Liver (tissue), 9 donors: ENCODE measurements around the gene OPHN1. TPM values are rescaled to one million over a fixed set of nuclear protein-coding genes. Genes with fewer than 3 reads are reported as not detected.

ENCODE experiments used
- DNase-seq: peaks from one replicate; pipeline ENCODE4 v3.0.0-alpha.2; 2017; ENCODE audit warnings: low spot score
- H3K27ac ChIP-seq, 2 donors: one replicate each; pipeline ENCODE4 v1.7.0; 2013; ENCODE audit warnings: inconsistent platforms in 2 of 2, low read length in 2 of 2, control low read depth in 1 of 2, low read depth in 1 of 2, mild to moderate bottlenecking in 1 of 2
- H3K27me3 ChIP-seq, 4 donors: one replicate each; pipeline versions ENCODE4 v1.6.1 to v1.7.0; 2013; ENCODE audit warnings: low read length in 3 of 4, inconsistent platforms in 1 of 4, mild to moderate bottlenecking in 1 of 4, moderate library complexity in 1 of 4; ENCODE audit not compliant: control insufficient read depth in 4 of 4, insufficient read depth in 4 of 4
- H3K36me3 ChIP-seq, 4 donors: one replicate each; pipeline versions ENCODE4 v1.6.1 to v1.7.0; 2013; ENCODE audit warnings: low read length in 3 of 4, mild to moderate bottlenecking in 3 of 4, low read depth in 1 of 4, moderate library complexity in 1 of 4; ENCODE audit not compliant: control insufficient read depth in 4 of 4, insufficient read depth in 3 of 4
- H3K4me1 ChIP-seq, 4 donors: one replicate each; pipeline versions ENCODE4 v1.6.1 to v1.7.0; 2013; ENCODE audit warnings: low read length in 3 of 4, mild to moderate bottlenecking in 3 of 4, moderate library complexity in 1 of 4; ENCODE audit not compliant: control insufficient read depth in 4 of 4, insufficient read depth in 4 of 4
- H3K4me3 ChIP-seq, 3 donors: one replicate each; pipeline versions ENCODE4 v1.6.1 to v1.7.0; 2013; ENCODE audit warnings: low read length in 3 of 3, control low read depth in 1 of 3, low read depth in 1 of 3, mild to moderate bottlenecking in 1 of 3
- H3K9ac ChIP-seq, 2 donors: one replicate each; pipeline ENCODE4 v1.7.0; 2013; ENCODE audit warnings: low read length in 2 of 2, mild to moderate bottlenecking in 2 of 2, moderate library complexity in 2 of 2, control low read depth in 1 of 2, low read depth in 1 of 2
- H3K9me3 ChIP-seq, 4 donors: one replicate each; pipeline versions ENCODE4 v1.6.1 to v1.7.0; 2013; ENCODE audit warnings: low read length in 3 of 4; ENCODE audit not compliant: control insufficient read depth in 4 of 4
- ATF3 ChIP-seq: IDR thresholded peaks from 2 replicates; pipeline ENCODE4 v1.6.1; 2016; ENCODE audit warnings: antibody characterized with exemption
- EGR1 ChIP-seq, 2 donors: IDR thresholded peaks; 2 replicates each; pipeline ENCODE4 v1.6.1; 2016 to 2018; ENCODE audit warnings: antibody characterized with exemption in 2 of 2, low read depth in 2 of 2
- FOXA1 ChIP-seq: IDR thresholded peaks from 2 replicates; pipeline ENCODE4 v1.6.1; 2016; ENCODE audit warnings: antibody characterized with exemption
- FOXA2 ChIP-seq: IDR thresholded peaks from 2 replicates; pipeline ENCODE4 v1.6.1; 2016; ENCODE audit warnings: antibody characterized with exemption
- GABPA ChIP-seq, 2 donors: IDR thresholded peaks in 1 of 2; conservative IDR thresholded peaks in 1 of 2; 2 replicates each; pipeline ENCODE4 v1.6.1; 2016; ENCODE audit warnings: antibody characterized with exemption in 2 of 2, mild to moderate bottlenecking in 1 of 2, moderate library complexity in 1 of 2
- HNF4A ChIP-seq, 2 donors: conservative IDR thresholded peaks; 2 replicates each; pipeline ENCODE4 v1.6.1; 2016; ENCODE audit warnings: antibody characterized with exemption in 2 of 2, mild to moderate bottlenecking in 2 of 2
- HNF4G ChIP-seq: IDR thresholded peaks from 2 replicates; pipeline ENCODE4 v1.6.1; 2016; ENCODE audit warnings: antibody characterized with exemption
- JUND ChIP-seq, 2 donors: IDR thresholded peaks; 2 replicates each; pipeline ENCODE4 v1.6.1; 2016; ENCODE audit warnings: antibody characterized with exemption in 2 of 2
- NR2F2 ChIP-seq: IDR thresholded peaks from 2 replicates; pipeline ENCODE4 v1.6.1; 2016; ENCODE audit warnings: antibody characterized with exemption
- RAD21 ChIP-seq, 2 donors: IDR thresholded peaks; 2 replicates each; pipeline ENCODE4 v1.6.1; 2016; ENCODE audit warnings: antibody characterized with exemption in 2 of 2, mild to moderate bottlenecking in 2 of 2
- REST ChIP-seq: IDR thresholded peaks from 2 replicates; pipeline ENCODE4 v1.6.1; 2016; ENCODE audit warnings: antibody characterized with exemption, mild to moderate bottlenecking
- RXRA ChIP-seq, 2 donors: IDR thresholded peaks; 2 replicates each; pipeline ENCODE4 v1.6.1; 2017 to 2018; ENCODE audit warnings: antibody characterized with exemption in 2 of 2, mild to moderate bottlenecking in 1 of 2
- SP1 ChIP-seq: IDR thresholded peaks from 2 replicates; pipeline ENCODE4 v1.6.1; 2018; ENCODE audit warnings: antibody characterized with exemption, mild to moderate bottlenecking
- TAF1 ChIP-seq: conservative IDR thresholded peaks from 2 replicates; pipeline ENCODE4 v1.6.1; 2016; ENCODE audit warnings: antibody characterized with exemption, mild to moderate bottlenecking
- YY1 ChIP-seq: IDR thresholded peaks from 2 replicates; pipeline ENCODE4 v1.6.1; 2016; ENCODE audit warnings: antibody characterized with exemption, mild to moderate bottlenecking
- ZBTB33 ChIP-seq: IDR thresholded peaks from 2 replicates; pipeline ENCODE4 v1.6.1; 2016; ENCODE audit warnings: antibody characterized with exemption
- WGBS: extraction: QIAGEN DNeasy Blood & Tissue Kit; methylation state at CpG from one replicate; pipeline ENCODE4 v1.1.7; 2013; 5-methylcytosine and 5-hydroxymethylcytosine counted together
- polyA plus RNA-seq, 2 donors: library from polyadenylated mRNA; stranded (reverse) in 1 of 2; unstranded in 1 of 2; fragments of 200-250 nt in 1 of 2; fragments of >200 nt in 1 of 2; fragmentation: Nextera tagmentation in 1 of 2; extraction: Ambion mirVana in 1 of 2; gene quantifications; one replicate each; pipeline versions ENCODE4 v1.2.1 to v1.2.3, GENCODE V29; 2013 to 2015
- total RNA-seq, 2 donors: library from RNA; depleted of rRNA; stranded (reverse); fragments of >200 nt; gene quantifications; one replicate each; pipeline ENCODE4 v1.2.3, GENCODE V29; 2014
- TF ChIP-seq, protein P1 (sequence below): IDR thresholded peaks from 2 replicates; pipeline ENCODE4 v1.6.1; 2016; ENCODE audit warnings: antibody characterized with exemption
- donor health status: healthy.
- donor health status: healthy.
- donor health status: healthy.
- donor health status: healthy.
- donor health status: healthy.

The OPHN1 gene
- total and polyA plus RNA-seq, 4 donors, result 0.17 to 1.2 (median 0.60) TPM

DNA sequence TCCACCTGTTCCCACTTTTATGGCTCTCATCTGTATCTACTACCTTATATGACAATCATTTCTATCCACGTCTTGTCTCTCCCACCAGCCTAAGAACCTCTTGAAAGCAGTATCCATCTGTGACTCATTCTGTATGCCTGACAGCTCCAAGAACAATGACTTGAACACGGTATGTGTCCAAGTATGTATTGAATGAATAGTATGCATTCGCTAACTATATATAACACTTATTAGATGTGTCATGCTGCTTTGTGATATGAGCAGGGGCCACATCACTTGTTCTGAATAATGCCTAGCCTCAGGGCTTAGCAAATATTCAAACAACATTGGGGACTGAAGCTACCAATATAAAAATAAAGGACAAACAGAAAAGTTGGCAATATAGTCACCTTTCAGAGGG, 4.9 kb downstream of the OPHN1 start:
- Histone ChIP-seq H3K9ac (no peak overlapping the region), H3K4me3 (no peak overlapping the region), H3K27ac (no peak overlapping the region), H3K4me1 (peaks cover 0 to 3% (median 0%) of the 10 kb centered on the region in 4 donors), H3K36me3 (no peaks in the 10 kb centered on the region), H3K9me3 (no peaks in the 10 kb centered on the region), H3K27me3 (no peaks in the 10 kb centered on the region)
- DNase-seq, result no peak
- TF ChIP-seq TAF1 (no peak), RAD21 (IDR thresholded peaks at IDR 0.05) (no peak), HNF4A (conservative IDR thresholded peaks at IDR 0.05) (no peak), ATF3 (no peak), SP1 (no peak), YY1 (no peak), ZBTB33 (no peak), REST (no peak), FOXA2 (no peak), HNF4G (no peak), NR2F2 (no peak), EGR1 (IDR thresholded peaks at IDR 0.05; ENCODE audit: low read depth in 2 of 2) (no peak), GABPA (IDR thresholded peaks at IDR 0.05 in 1 of 2, conservative IDR thresholded peaks at IDR 0.05 in 1 of 2) (no peak)
- TF ChIP-seq, protein P1, sequence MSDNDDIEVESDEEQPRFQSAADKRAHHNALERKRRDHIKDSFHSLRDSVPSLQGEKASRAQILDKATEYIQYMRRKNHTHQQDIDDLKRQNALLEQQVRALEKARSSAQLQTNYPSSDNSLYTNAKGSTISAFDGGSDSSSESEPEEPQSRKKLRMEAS, result no peak
- WGBS, result 92% methylated on average over 3 of the region's 3 CpGs

DNA sequence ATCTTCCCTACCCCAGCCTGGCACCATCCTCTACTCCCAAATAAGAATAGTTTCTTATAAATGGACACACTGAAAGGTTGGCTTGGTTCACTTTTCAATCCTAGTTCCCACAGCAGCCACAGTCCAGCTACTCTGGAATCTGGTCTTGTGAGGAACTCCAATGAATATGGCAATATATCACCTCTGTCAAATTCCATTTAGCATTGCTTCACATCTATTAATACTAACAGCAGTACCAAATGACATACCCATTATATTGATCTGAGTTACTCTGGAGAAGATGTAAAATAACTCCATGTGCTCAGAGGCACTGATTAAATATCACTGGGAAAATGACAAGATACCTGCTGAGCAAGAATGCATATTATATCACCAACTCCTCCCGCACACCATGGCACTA, 8.6 kb downstream of the OPHN1 start:
- Histone ChIP-seq H3K9me3 (no peaks in the 10 kb centered on the region), H3K27me3 (no peaks in the 10 kb centered on the region), H3K27ac (no peak overlapping the region), H3K36me3 (no peaks in the 10 kb centered on the region), H3K4me3 (no peak overlapping the region), H3K9ac (no peak overlapping the region), H3K4me1 (no peaks in the 10 kb centered on the region)
- 91% methylated on average over 1 of the region's 1 CpG for WGBS
- DNase-seq, result no peak
- no peak for TF ChIP-seq RAD21 (IDR thresholded peaks at IDR 0.05)
- no peak for TF ChIP-seq EGR1 (IDR thresholded peaks at IDR 0.05; ENCODE audit: low read depth in 2 of 2)
- no peak for TF ChIP-seq TAF1
- TF ChIP-seq YY1, result no peak
- TF ChIP-seq GABPA (IDR thresholded peaks at IDR 0.05 in 1 of 2, conservative IDR thresholded peaks at IDR 0.05 in 1 of 2), result no peak
- TF ChIP-seq FOXA1, result no peak
- TF ChIP-seq HNF4A (conservative IDR thresholded peaks at IDR 0.05), result no peak
- no peak for TF ChIP-seq ATF3
- no peak for TF ChIP-seq SP1
- TF ChIP-seq FOXA2, result no peak
- no peak for TF ChIP-seq NR2F2
- TF ChIP-seq HNF4G, result no peak
- no peak for TF ChIP-seq RXRA (IDR thresholded peaks at IDR 0.05)
- TF ChIP-seq JUND (IDR thresholded peaks at IDR 0.05), result no peak
- no peak for TF ChIP-seq ZBTB33
